Activated T-helper 17 cell treated with anti-CD3 and anti-CD28 coated beads, Interleukin-2, amount 50 U/mL, for 72 hours (primary cell): ENCODE data around the gene HKDC1. TPM values are rescaled to one million over a fixed set of nuclear protein-coding genes. Genes with fewer than 3 reads are reported as not detected.
"Not testable (repeated sequence)": the region's sequence is repeated elsewhere in the genome, so short reads cannot be mapped to it uniquely, and the experiment has no call there.

Experiments
- ATAC-seq: fragments of 150-1000 bp; cut with Tn5 transposase; replicated peaks from 2 replicates; pipeline ENCODE4 v1.10.0; 2021; ENCODE audit warnings: mild to moderate bottlenecking, moderate library complexity
- H3K27ac Mint-ChIP-seq: one replicate; pipeline ENCODE4 v1.8.0; 2022; ENCODE audit warnings: mixed read lengths
- H3K27me3 Mint-ChIP-seq: one replicate; pipeline ENCODE4 v1.8.0; 2022; ENCODE audit warnings: mixed read lengths
- H3K36me3 Mint-ChIP-seq: one replicate; pipeline ENCODE4 v1.8.0; 2022; ENCODE audit warnings: low read depth, mild to moderate bottlenecking, mixed read lengths
- H3K4me1 Mint-ChIP-seq: one replicate; pipeline ENCODE4 v1.8.0; 2022; ENCODE audit warnings: mixed read lengths
- H3K4me3 Mint-ChIP-seq: one replicate; pipeline ENCODE4 v1.8.0; 2022; ENCODE audit warnings: mild to moderate bottlenecking, mixed read lengths
- H3K9me3 Mint-ChIP-seq: one replicate; pipeline ENCODE4 v1.8.0; 2022; ENCODE audit warnings: mixed read lengths
- total RNA-seq, 2 donors: library from RNA; stranded (reverse); gene quantifications; one replicate each; pipeline ENCODE4 v1.2.3, GENCODE V29; 2022

The HKDC1 gene, protein sequence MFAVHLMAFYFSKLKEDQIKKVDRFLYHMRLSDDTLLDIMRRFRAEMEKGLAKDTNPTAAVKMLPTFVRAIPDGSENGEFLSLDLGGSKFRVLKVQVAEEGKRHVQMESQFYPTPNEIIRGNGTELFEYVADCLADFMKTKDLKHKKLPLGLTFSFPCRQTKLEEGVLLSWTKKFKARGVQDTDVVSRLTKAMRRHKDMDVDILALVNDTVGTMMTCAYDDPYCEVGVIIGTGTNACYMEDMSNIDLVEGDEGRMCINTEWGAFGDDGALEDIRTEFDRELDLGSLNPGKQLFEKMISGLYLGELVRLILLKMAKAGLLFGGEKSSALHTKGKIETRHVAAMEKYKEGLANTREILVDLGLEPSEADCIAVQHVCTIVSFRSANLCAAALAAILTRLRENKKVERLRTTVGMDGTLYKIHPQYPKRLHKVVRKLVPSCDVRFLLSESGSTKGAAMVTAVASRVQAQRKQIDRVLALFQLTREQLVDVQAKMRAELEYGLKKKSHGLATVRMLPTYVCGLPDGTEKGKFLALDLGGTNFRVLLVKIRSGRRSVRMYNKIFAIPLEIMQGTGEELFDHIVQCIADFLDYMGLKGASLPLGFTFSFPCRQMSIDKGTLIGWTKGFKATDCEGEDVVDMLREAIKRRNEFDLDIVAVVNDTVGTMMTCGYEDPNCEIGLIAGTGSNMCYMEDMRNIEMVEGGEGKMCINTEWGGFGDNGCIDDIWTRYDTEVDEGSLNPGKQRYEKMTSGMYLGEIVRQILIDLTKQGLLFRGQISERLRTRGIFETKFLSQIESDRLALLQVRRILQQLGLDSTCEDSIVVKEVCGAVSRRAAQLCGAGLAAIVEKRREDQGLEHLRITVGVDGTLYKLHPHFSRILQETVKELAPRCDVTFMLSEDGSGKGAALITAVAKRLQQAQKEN
- under 1 TPM; 0.19 to 0.42 TPM for total RNA-seq

- no peak for ATAC-seq
- no peaks in the 10 kb centered on the region for H3K36me3 Mint-ChIP-seq
- H3K27me3 Mint-ChIP-seq, result no peaks in the 10 kb centered on the region
- H3K4me1 Mint-ChIP-seq, result peaks cover 27% of the 10 kb centered on the region
- H3K27ac Mint-ChIP-seq, result peak within 1 kb of the TSS; percentile 22
- H3K9me3 Mint-ChIP-seq, result no peaks in the 10 kb centered on the region
- peak within 1 kb of the TSS; percentile 7 for H3K4me3 Mint-ChIP-seq
These were observed at the start of gene HKDC1 for GRCh38 chr10:69220041-69220451. Gene HKDC1 (plus strand): TSS chr10:69220332. CDS start chr10:69220436, 104 bp downstream.

DNA sequence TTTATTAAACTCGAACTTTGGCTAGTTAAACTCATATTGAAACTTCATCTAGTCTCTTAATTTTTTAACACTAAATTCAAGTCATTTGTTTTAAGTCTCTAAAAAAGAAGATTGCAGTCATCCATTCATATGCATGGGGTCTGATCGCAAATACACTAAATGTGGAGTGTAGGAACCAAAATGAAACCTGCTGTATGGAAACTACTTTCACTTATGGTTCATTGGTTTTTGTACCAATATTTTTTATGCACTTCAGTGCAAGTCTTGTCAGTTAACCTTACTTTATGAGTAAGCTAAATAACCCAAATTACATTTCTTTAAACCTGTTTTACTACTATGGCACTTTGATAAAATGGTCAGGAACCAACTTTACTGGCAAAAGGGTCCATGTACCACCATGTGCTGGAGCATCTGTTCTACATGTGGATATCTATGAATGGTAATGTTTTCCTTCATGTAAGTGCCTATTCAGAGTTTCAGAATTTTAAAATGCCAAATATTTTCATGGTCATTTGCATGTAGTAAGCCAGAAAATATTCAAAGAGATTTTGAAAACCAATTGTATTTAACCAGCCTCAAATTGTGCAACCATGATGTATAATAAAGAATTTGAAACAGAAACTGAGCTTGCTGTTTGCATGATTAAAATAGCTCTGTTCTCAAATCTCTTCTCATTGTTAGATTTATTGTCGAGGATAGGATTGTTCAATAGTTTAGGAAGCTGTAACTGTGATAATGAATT is 47.7 kb upstream of the HKDC1 start:
- H3K4me3 Mint-ChIP-seq, result no peak overlapping the region
- no peaks in the 10 kb centered on the region for H3K4me1 Mint-ChIP-seq
- no peak for ATAC-seq
- no peak overlapping the region for H3K27ac Mint-ChIP-seq
- no peaks in the 10 kb centered on the region for H3K9me3 Mint-ChIP-seq
- peaks cover 58% of the 10 kb centered on the region for H3K36me3 Mint-ChIP-seq
- H3K27me3 Mint-ChIP-seq, result no peaks in the 10 kb centered on the region

- H3K9me3 Mint-ChIP-seq, H3K27me3 Mint-ChIP-seq, ATAC-seq, H3K4me3 Mint-ChIP-seq, H3K27ac Mint-ChIP-seq: not testable (repeated sequence)
- Mint-ChIP-seq H3K36me3 (peaks cover 34% of the 10 kb centered on the region), H3K4me1 (peaks cover 10% of the 10 kb centered on the region)
These were observed 44.8 kb upstream of the HKDC1 start for GRCh38 chr10:69175326-69175725.

- Mint-ChIP-seq H3K4me1 (peaks cover 19% of the 10 kb centered on the region), H3K4me3 (no peak overlapping the region), H3K27me3 (no peaks in the 10 kb centered on the region), H3K36me3 (peaks cover 26% of the 10 kb centered on the region), H3K27ac (no peak overlapping the region), H3K9me3 (no peaks in the 10 kb centered on the region)
- ATAC-seq, result no peak
These were observed 43.3 kb upstream of the HKDC1 start for GRCh38 chr10:69176823-69177222.

GRCh38 chr10:69179089-69179742 is 40.9 kb upstream of the HKDC1 start:
- peak overlapping the region; percentile 89 for H3K4me3 Mint-ChIP-seq
- H3K9me3 Mint-ChIP-seq, result no peaks in the 10 kb centered on the region
- peak; percentile 34 for ATAC-seq

DNA sequence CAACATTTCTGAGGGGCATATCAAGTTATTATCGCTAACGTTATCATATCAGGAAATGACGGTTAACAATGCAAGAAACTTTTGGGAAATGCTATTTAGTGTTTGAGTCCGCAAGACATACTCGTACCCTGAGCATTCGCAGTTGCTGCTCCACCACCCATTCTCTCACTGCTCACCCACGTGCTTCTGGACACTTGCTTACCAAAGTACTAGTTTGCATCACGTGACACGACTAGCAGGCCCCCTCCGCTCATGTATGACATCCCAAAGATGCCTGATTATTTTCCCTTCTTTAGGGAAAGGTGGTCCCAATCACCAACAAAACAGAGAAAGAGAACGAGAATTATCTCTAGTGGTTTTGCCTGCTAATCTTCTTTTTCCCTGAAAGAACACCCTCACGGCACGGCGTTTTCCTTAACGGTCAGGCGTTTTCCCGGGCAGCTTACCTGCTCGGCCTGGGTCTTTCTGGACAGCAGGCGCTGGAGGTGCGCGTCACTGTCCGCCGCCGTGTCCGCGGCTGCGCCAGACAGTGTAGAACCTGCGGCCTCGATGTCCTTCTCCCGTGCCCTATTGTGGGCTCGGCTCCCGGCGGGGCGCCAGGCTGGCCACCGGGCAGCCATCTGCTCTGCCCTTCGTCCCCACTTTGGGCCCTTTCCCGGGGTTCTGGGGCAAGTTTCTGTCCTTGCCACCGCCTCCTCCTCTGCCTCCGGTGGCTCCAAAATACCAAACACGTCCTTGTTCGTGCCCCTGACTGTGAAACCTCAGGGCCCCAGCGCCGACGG is 40.2 kb upstream of the HKDC1 start, which contains the start of gene SUPV3L1:
Gene SUPV3L1 (plus strand): TSS at position 492 of the 782 bp plus-strand sequence. CDS start 58 bp downstream, at position 550.
- no peaks in the 10 kb centered on the region for H3K9me3 Mint-ChIP-seq
- no peaks in the 10 kb centered on the region for H3K27me3 Mint-ChIP-seq
- H3K4me3 Mint-ChIP-seq, result peak within 1 kb of the TSS; percentile 89
- peaks cover 36% of the 10 kb centered on the region for H3K36me3 Mint-ChIP-seq
- H3K27ac Mint-ChIP-seq, result peak within 1 kb of the TSS; percentile 100
- peak; percentile 91 for ATAC-seq
- H3K4me1 Mint-ChIP-seq, result peaks cover 23% of the 10 kb centered on the region

More at GRCh38 chr10:69179089-69179742, 40.9 kb upstream of the HKDC1 start:
- peaks cover 29% of the 10 kb centered on the region for H3K36me3 Mint-ChIP-seq
- H3K27me3 Mint-ChIP-seq, result no peaks in the 10 kb centered on the region
- H3K27ac Mint-ChIP-seq, result peak overlapping the region; percentile 100
- peaks cover 23% of the 10 kb centered on the region for H3K4me1 Mint-ChIP-seq

DNA sequence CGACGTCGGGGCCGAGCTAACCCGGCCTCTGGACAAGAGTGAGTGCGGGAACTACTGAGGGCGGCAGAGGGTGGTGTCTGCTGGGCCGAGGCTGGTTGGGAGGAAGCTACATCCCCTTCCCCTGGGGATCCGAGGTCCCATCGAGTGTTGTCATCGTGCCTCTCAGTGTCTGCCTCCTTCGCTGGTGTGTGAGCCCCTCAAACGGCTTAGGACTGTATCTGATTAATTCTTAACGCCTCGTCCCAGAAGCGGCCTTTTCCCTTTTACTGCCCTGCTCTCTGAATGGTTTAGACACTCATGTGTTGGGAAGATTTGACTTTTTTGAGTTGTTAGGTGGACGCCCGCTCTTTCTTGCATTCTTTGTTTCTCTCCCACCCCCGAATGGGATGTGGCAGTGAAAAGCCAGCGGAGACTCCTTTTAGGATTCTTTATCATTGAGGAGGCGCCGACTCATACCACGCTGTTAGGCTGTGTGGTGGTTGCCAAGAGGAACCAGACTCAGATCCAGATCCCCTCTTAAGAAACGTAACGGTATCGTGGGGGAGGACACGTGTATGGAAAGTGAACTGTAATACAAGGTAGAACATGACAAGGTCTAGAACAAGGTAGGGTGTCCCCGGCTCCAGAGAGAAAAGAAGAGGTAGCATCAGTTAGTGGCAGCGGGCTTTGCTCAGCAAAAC is 39.5 kb upstream of the HKDC1 start:
- H3K4me1 Mint-ChIP-seq, result peaks cover 23% of the 10 kb centered on the region
- peak overlapping the region; percentile 100 for H3K27ac Mint-ChIP-seq
- H3K27me3 Mint-ChIP-seq, result no peaks in the 10 kb centered on the region
- peak overlapping the region; percentile 89 for H3K4me3 Mint-ChIP-seq
- peak; percentile 30 for ATAC-seq
- no peaks in the 10 kb centered on the region for H3K9me3 Mint-ChIP-seq
- peaks cover 43% of the 10 kb centered on the region for H3K36me3 Mint-ChIP-seq

GRCh38 chr10:69181433-69181832 is 38.7 kb upstream of the HKDC1 start:
- H3K36me3 Mint-ChIP-seq, result peaks cover 51% of the 10 kb centered on the region

DNA sequence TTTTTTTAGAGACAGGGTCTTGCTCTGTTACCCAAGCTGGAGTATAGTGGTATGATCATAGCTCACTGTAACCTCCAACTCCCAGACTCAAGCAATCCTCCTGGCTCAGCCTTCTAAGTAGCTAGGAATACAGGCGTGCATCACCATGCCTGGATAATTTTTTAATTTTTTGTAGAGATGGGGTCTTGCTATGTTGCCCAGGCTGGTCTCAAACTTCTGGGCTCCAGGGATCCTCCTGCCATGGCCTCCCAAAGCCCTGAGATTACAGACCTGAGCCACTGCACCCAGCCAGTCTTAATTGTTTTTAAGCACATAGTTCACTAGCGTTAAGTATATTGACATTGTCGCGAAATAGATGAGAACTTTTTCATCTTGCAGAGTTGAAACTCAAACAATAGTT is 38.1 kb upstream of the HKDC1 start:
- no peak for ATAC-seq
- H3K27me3 Mint-ChIP-seq, result no peaks in the 10 kb centered on the region
- H3K9me3 Mint-ChIP-seq, result no peaks in the 10 kb centered on the region
- H3K4me3 Mint-ChIP-seq, result peak overlapping the region; percentile 89
- peaks cover 23% of the 10 kb centered on the region for H3K4me1 Mint-ChIP-seq
- H3K36me3 Mint-ChIP-seq, result peaks cover 57% of the 10 kb centered on the region
- no peak overlapping the region for H3K27ac Mint-ChIP-seq

More at GRCh38 chr10:69181433-69181832, 38.7 kb upstream of the HKDC1 start:
- peaks cover 23% of the 10 kb centered on the region for H3K4me1 Mint-ChIP-seq
- peak overlapping the region; percentile 89 for H3K4me3 Mint-ChIP-seq
- no peaks in the 10 kb centered on the region for H3K27me3 Mint-ChIP-seq
- no peaks in the 10 kb centered on the region for H3K9me3 Mint-ChIP-seq
- peak overlapping the region; percentile 100 for H3K27ac Mint-ChIP-seq
- no peak for ATAC-seq

GRCh38 chr10:69186524-69186923 is 33.6 kb upstream of the HKDC1 start:
- Mint-ChIP-seq H3K9me3 (no peaks in the 10 kb centered on the region), H3K36me3 (peaks cover 90% of the 10 kb centered on the region), H3K27me3 (no peaks in the 10 kb centered on the region), H3K27ac (no peak overlapping the region), H3K4me3 (no peak overlapping the region), H3K4me1 (peaks cover 4% of the 10 kb centered on the region)
- no peak for ATAC-seq

DNA sequence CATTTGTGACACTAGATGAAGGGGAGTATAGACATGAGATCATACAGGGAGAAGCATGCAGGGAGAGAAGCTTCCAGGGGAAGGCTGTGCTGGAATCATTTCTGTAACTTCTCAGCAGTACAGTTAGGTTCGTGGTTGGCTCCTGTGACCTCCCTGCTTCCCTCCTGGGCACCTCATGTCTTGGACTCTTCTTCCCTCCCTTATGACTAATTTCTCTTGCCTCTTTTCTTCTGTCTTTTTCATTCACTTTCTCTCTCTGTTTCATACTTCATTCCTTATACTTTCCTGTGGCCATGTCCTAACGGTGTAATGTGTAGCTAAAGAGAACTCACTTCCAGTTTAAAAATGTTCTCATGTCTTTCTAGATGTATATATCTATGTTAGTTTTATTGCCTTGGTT is 19.1 kb upstream of the HKDC1 start:
- peak; percentile 30 for ATAC-seq
- peaks cover 6% of the 10 kb centered on the region for H3K4me1 Mint-ChIP-seq
- H3K27ac Mint-ChIP-seq, result peak overlapping the region; percentile 32
- no peaks in the 10 kb centered on the region for H3K27me3 Mint-ChIP-seq
- H3K36me3 Mint-ChIP-seq, result peaks cover 95% of the 10 kb centered on the region
- no peaks in the 10 kb centered on the region for H3K9me3 Mint-ChIP-seq
- H3K4me3 Mint-ChIP-seq, result no peak overlapping the region

GRCh38 chr10:69202332-69202731 is 17.8 kb upstream of the HKDC1 start:
- H3K27me3 Mint-ChIP-seq, result no peaks in the 10 kb centered on the region
- peaks cover 6% of the 10 kb centered on the region for H3K4me1 Mint-ChIP-seq
- no peak for ATAC-seq
- peaks cover 93% of the 10 kb centered on the region for H3K36me3 Mint-ChIP-seq
- H3K4me3 Mint-ChIP-seq, result no peak overlapping the region
- no peaks in the 10 kb centered on the region for H3K9me3 Mint-ChIP-seq
- H3K27ac Mint-ChIP-seq, result peak overlapping the region; percentile 52
